ENCODE results near the gene ZFP28. TPM values are rescaled to one million over a fixed set of nuclear protein-coding genes. Genes with fewer than 3 reads are reported as not detected.

The ZFP28 gene
- polyA plus RNA-seq, 1 of the 3 experiments (the other 2 are of a cell fraction), result 3.5 TPM

DNA sequence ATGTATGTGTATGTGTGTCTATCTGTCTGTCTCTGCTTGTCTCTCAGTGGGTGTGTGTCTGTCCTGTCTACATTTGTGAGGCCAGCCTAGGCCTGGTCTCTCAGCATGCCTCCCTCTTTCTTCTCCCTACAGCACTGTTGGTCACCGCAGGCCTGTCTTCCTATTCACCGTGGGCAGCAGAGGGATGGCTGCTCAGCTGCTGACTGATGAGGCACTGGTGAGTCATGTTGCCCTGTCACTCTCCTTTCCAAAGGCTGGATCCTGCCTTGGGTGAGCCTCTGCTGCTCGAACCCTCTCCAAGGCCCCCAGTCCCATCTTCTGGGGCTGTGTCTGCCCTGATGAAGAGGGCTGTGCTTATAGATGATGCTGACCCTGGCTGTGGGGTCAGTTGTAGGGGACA is 62.6 kb downstream of the ZFP28 start:
- Histone ChIP-seq H2AFZ (ENCODE audit: low read depth) (no peak overlapping the region), H3K27me3 (ENCODE audit: insufficient read depth) (no peaks in the 10 kb centered on the region), H3K79me2 (ENCODE audit: insufficient read depth) (peaks cover 95% of the 10 kb centered on the region), H3K4me2 (no peak overlapping the region), H3K9me3 (peaks cover 15% of the 10 kb centered on the region; the same call in 1 of the 2 replicates), H3K36me3 (replicated peaks in 1 of 2; ENCODE audit: control insufficient read depth in 1 of 2, insufficient read depth in 2 of 2, low read length in 1 of 2) (peaks cover 38 to 73% of the 10 kb centered on the region in 2 experiments), H4K20me1 (ENCODE audit: insufficient read depth) (no peaks in the 10 kb centered on the region), H3K27ac (ENCODE audit: low read depth in 2 of 2, low read length in 1 of 2) (no peak overlapping the region), H3K9ac (no peak overlapping the region), H3K9me2 (no peaks in the 10 kb centered on the region), H3K4me1 (ENCODE audit: control insufficient read depth in 1 of 2, insufficient read depth in 2 of 2, low read depth in 1 of 2, low read length in 1 of 2) (no peaks in the 10 kb centered on the region), H3K4me3 (ENCODE audit: low read depth in 2 of 2, low read length in 1 of 2) (peak overlapping the region in 1 of 2 experiments; percentile 23; a peak in 1 of 4 replicates), H3F3A (replicated peaks; ENCODE audit: insufficient read depth) (no peaks in the 10 kb centered on the region)
- ChIA-PET POLR2A (no interaction called here), CTCF (no interaction called here)
- no peak for TF ChIP-seq USF2 (IDR thresholded peaks at IDR 0.05; ENCODE audit: borderline replicate concordance, low read depth, low read length)
- no peak for TF ChIP-seq MXI1 (IDR thresholded peaks at IDR 0.05; ENCODE audit: low read depth, low read length)
- no peak for TF ChIP-seq TAF1 (IDR thresholded peaks at IDR 0.05; ENCODE audit: borderline replicate concordance, low read depth, low read length)
- no peak for TF ChIP-seq CTCF (IDR thresholded peaks at IDR 0.05)
- no peak for TF ChIP-seq SMC3 (IDR thresholded peaks at IDR 0.05; ENCODE audit: low read depth, low read length)
- TF ChIP-seq RCOR1 (IDR thresholded peaks at IDR 0.05; ENCODE audit: low read length), result no peak
- TF ChIP-seq, protein P1, sequence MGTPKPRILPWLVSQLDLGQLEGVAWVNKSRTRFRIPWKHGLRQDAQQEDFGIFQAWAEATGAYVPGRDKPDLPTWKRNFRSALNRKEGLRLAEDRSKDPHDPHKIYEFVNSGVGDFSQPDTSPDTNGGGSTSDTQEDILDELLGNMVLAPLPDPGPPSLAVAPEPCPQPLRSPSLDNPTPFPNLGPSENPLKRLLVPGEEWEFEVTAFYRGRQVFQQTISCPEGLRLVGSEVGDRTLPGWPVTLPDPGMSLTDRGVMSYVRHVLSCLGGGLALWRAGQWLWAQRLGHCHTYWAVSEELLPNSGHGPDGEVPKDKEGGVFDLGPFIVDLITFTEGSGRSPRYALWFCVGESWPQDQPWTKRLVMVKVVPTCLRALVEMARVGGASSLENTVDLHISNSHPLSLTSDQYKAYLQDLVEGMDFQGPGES (IDR thresholded peaks at IDR 0.05; ENCODE audit: low read depth, low read length), result no peak
- no peak for TF ChIP-seq GABPA (IDR thresholded peaks at IDR 0.05; ENCODE audit: low read depth)
- TF ChIP-seq, protein P2, sequence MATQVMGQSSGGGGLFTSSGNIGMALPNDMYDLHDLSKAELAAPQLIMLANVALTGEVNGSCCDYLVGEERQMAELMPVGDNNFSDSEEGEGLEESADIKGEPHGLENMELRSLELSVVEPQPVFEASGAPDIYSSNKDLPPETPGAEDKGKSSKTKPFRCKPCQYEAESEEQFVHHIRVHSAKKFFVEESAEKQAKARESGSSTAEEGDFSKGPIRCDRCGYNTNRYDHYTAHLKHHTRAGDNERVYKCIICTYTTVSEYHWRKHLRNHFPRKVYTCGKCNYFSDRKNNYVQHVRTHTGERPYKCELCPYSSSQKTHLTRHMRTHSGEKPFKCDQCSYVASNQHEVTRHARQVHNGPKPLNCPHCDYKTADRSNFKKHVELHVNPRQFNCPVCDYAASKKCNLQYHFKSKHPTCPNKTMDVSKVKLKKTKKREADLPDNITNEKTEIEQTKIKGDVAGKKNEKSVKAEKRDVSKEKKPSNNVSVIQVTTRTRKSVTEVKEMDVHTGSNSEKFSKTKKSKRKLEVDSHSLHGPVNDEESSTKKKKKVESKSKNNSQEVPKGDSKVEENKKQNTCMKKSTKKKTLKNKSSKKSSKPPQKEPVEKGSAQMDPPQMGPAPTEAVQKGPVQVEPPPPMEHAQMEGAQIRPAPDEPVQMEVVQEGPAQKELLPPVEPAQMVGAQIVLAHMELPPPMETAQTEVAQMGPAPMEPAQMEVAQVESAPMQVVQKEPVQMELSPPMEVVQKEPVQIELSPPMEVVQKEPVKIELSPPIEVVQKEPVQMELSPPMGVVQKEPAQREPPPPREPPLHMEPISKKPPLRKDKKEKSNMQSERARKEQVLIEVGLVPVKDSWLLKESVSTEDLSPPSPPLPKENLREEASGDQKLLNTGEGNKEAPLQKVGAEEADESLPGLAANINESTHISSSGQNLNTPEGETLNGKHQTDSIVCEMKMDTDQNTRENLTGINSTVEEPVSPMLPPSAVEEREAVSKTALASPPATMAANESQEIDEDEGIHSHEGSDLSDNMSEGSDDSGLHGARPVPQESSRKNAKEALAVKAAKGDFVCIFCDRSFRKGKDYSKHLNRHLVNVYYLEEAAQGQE (IDR thresholded peaks at IDR 0.05; ENCODE audit: low read depth, low read length), result no peak
- no peak for TF ChIP-seq EZH2phosphoT487 (IDR thresholded peaks at IDR 0.05; ENCODE audit: borderline replicate concordance, low read depth)
- no peak for TF ChIP-seq TEAD4 (IDR thresholded peaks at IDR 0.05; ENCODE audit: borderline replicate concordance, insufficient read depth)
- TF ChIP-seq MEF2A (IDR thresholded peaks at IDR 0.05; ENCODE audit: borderline replicate concordance, low read depth), result no peak
- no peak for TF ChIP-seq FOSL2 (IDR thresholded peaks at IDR 0.05; ENCODE audit: borderline replicate concordance, low read depth)
- DNase-seq, result no peak
- WGBS (ENCODE audit: low lambda C conversion rate), result 94% methylated on average over 3 of the region's 3 CpGs
